NCI-H524 treated with DMSO at 0.1 percent for 48 hours (cell line): ENCODE data around the gene SPDYE3.
"Not testable (repeated sequence)": the region's sequence is repeated elsewhere in the genome, so short reads cannot be mapped to it uniquely, and the experiment has no call there.

Experiments used
- DNase-seq: peaks from one replicate; lab custom pipeline; 2025; lab: John Stamatoyannopoulos, UW

Gene SPDYE3

GRCh38 chr7:100288258-100288657 lies 19.2 kb upstream of the SPDYE3 start:
- not testable (repeated sequence) for DNase-seq

GRCh38 chr7:100292162-100292561 lies 15.3 kb upstream of the SPDYE3 start:
- not testable (repeated sequence) for DNase-seq

GRCh38 chr7:100295269-100295668 lies 12.2 kb upstream of the SPDYE3 start:
- not testable (repeated sequence) for DNase-seq

- DNase-seq: not testable (repeated sequence)
Observed at GRCh38 chr7:100297852-100298631, 9.5 kb upstream of the SPDYE3 start.

GRCh38 chr7:100298632-100298895 lies 8.9 kb upstream of the SPDYE3 start:
- not testable (repeated sequence) for DNase-seq

GRCh38 chr7:100304526-100304925 lies 3.0 kb upstream of the SPDYE3 start:
- DNase-seq: not testable (repeated sequence)

GRCh38 chr7:100318329-100318728 lies 10.8 kb downstream of the SPDYE3 start:
- DNase-seq: not testable (repeated sequence)

GRCh38 chr7:100321648-100322047 lies 14.1 kb downstream of the SPDYE3 start:
- DNase-seq: not testable (repeated sequence)

GRCh38 chr7:100324194-100324593 lies 16.7 kb downstream of the SPDYE3 start:
- not testable (repeated sequence) for DNase-seq

- not testable (repeated sequence) for DNase-seq
Observed at GRCh38 chr7:100325671-100326070, 18.2 kb downstream of the SPDYE3 start.

- DNase-seq: not testable (repeated sequence)
Observed at GRCh38 chr7:100326914-100327313, 19.4 kb downstream of the SPDYE3 start.

GRCh38 chr7:100335566-100336466 lies 28.3 kb downstream of the SPDYE3 start:
- DNase-seq: peak; percentile 63

GRCh38 chr7:100338083-100338696 lies 30.7 kb downstream of the SPDYE3 start:
- not testable (repeated sequence) for DNase-seq

- DNase-seq: not testable (repeated sequence)
Observed at GRCh38 chr7:100341286-100341685, 33.8 kb downstream of the SPDYE3 start.

- DNase-seq: no peak
Observed at GRCh38 chr7:100342765-100343164, 35.3 kb downstream of the SPDYE3 start.

GRCh38 chr7:100344124-100344559 lies 36.6 kb downstream of the SPDYE3 start:
- not testable (repeated sequence) for DNase-seq

GRCh38 chr7:100344560-100345287 lies 37.2 kb downstream of the SPDYE3 start:
- not testable (repeated sequence) for DNase-seq

GRCh38 chr7:100345288-100345672 lies 37.8 kb downstream of the SPDYE3 start:
- not testable (repeated sequence) for DNase-seq

- DNase-seq: no peak
Observed at GRCh38 chr7:100346921-100347320, 39.4 kb downstream of the SPDYE3 start.

GRCh38 chr7:100348805-100349204 lies 41.3 kb downstream of the SPDYE3 start:
- DNase-seq: no peak

GRCh38 chr7:100349757-100350156 lies 42.3 kb downstream of the SPDYE3 start:
- no peak for DNase-seq

- DNase-seq: no peak
Observed at GRCh38 chr7:100351657-100352058, 44.2 kb downstream of the SPDYE3 start.
